ENCODE results near the gene PANX2. TPM values are rescaled to one million over a fixed set of nuclear protein-coding genes. Genes with fewer than 3 reads are reported as not detected.

Gene PANX2
- total and polyA plus RNA-seq, 2 experiments from 2014 or later: 0.44 to 2.1 TPM

GRCh38 chr22:50198624-50199017, 28.1 kb downstream of the PANX2 start:
- no peaks in the 10 kb centered on the region for H3K36me3 ChIP-seq (replicated peaks; ENCODE audit: insufficient read depth, low read depth)
- no peaks in the 10 kb centered on the region for H3K9me3 ChIP-seq (ENCODE audit: low read depth)
- 95% methylated on average over 14 of the region's 16 CpGs for WGBS (ENCODE audit: low lambda C conversion rate, missing lambda C conversion rate)
- no peaks in the 10 kb centered on the region for H3K9me2 ChIP-seq (replicated peaks; ENCODE audit: insufficient read depth)
- H3K4me3 ChIP-seq: no peak overlapping the region
- H3K27me3 ChIP-seq: no peaks in the 10 kb centered on the region
- no peak overlapping the region for H3K27ac ChIP-seq
- peaks cover 23% of the 10 kb centered on the region for H4K20me1 ChIP-seq (ENCODE audit: insufficient read depth, poor library complexity, severe bottlenecking)
- TF ChIP-seq EZH2phosphoT487 (IDR thresholded peaks at IDR 0.05; ENCODE audit: low read depth, severe bottlenecking, unreplicated experiment): no peak
- no peak for TF ChIP-seq EZH2 (IDR thresholded peaks at IDR 0.05; ENCODE audit: borderline replicate concordance)
- no peak for TF ChIP-seq CTCF (IDR thresholded peaks at IDR 0.05; ENCODE audit: poor library complexity)
- H3K79me2 ChIP-seq: peaks cover 24% of the 10 kb centered on the region
- H3K4me2 ChIP-seq: no peak overlapping the region
- DNase-seq (ENCODE audit: low spot score): no peak
- peaks cover 17% of the 10 kb centered on the region for H3K4me1 ChIP-seq (ENCODE audit: insufficient read depth)
- H2AFZ ChIP-seq: no peak overlapping the region

GRCh38 chr22:50199251-50199721, 28.8 kb downstream of the PANX2 start:
- Histone ChIP-seq H3K9me3 (ENCODE audit: low read depth) (no peaks in the 10 kb centered on the region), H3K36me3 (replicated peaks; ENCODE audit: insufficient read depth, low read depth) (no peaks in the 10 kb centered on the region), H3K4me3 (no peak overlapping the region), H3K79me2 (peaks cover 30% of the 10 kb centered on the region), H3K27me3 (no peaks in the 10 kb centered on the region), H3K27ac (no peak overlapping the region), H3K4me1 (ENCODE audit: insufficient read depth) (peaks cover 17% of the 10 kb centered on the region), H4K20me1 (ENCODE audit: insufficient read depth, poor library complexity, severe bottlenecking) (peaks cover 30% of the 10 kb centered on the region), H3K4me2 (peak overlapping the region; percentile 94), H3K9me2 (replicated peaks; ENCODE audit: insufficient read depth) (no peaks in the 10 kb centered on the region), H2AFZ (no peak overlapping the region)
- TF ChIP-seq EZH2phosphoT487 (IDR thresholded peaks at IDR 0.05; ENCODE audit: low read depth, severe bottlenecking, unreplicated experiment) (no peak), CTCF (IDR thresholded peaks at IDR 0.05; ENCODE audit: poor library complexity) (no peak), EZH2 (IDR thresholded peaks at IDR 0.05; ENCODE audit: borderline replicate concordance) (no peak)
- no peak for DNase-seq (ENCODE audit: low spot score)
- WGBS (ENCODE audit: low lambda C conversion rate, missing lambda C conversion rate): 89% methylated on average over 18 of the region's 18 CpGs

- H3K4me3 ChIP-seq: peak overlapping the region; percentile 37
- peak overlapping the region; percentile 94 for H3K4me2 ChIP-seq
- H3K79me2 ChIP-seq: peaks cover 37% of the 10 kb centered on the region
- no peaks in the 10 kb centered on the region for H3K9me3 ChIP-seq (ENCODE audit: low read depth)
- H3K36me3 ChIP-seq (replicated peaks; ENCODE audit: insufficient read depth, low read depth): no peaks in the 10 kb centered on the region
- peak overlapping the region; percentile 71 for H3K27ac ChIP-seq
- H4K20me1 ChIP-seq (ENCODE audit: insufficient read depth, poor library complexity, severe bottlenecking): peaks cover 31% of the 10 kb centered on the region
- peaks cover 17% of the 10 kb centered on the region for H3K4me1 ChIP-seq (ENCODE audit: insufficient read depth)
- no peak for TF ChIP-seq EZH2 (IDR thresholded peaks at IDR 0.05; ENCODE audit: borderline replicate concordance)
- TF ChIP-seq CTCF (IDR thresholded peaks at IDR 0.05; ENCODE audit: poor library complexity): no peak
- TF ChIP-seq EZH2phosphoT487 (IDR thresholded peaks at IDR 0.05; ENCODE audit: low read depth, severe bottlenecking, unreplicated experiment): no peak
- peak; percentile 53 for DNase-seq (ENCODE audit: low spot score)
- H3K27me3 ChIP-seq: no peaks in the 10 kb centered on the region
- no peaks in the 10 kb centered on the region for H3K9me2 ChIP-seq (replicated peaks; ENCODE audit: insufficient read depth)
- 9% methylated on average over 13 of the region's 34 CpGs for WGBS (ENCODE audit: low lambda C conversion rate, missing lambda C conversion rate)
- peak overlapping the region; percentile 56 for H2AFZ ChIP-seq
These were observed 29.4 kb downstream of the PANX2 start for GRCh38 chr22:50199829-50200460.
